HCT116 (cell line): ENCODE results near the gene LDAF1. TPM values are rescaled to one million over a fixed set of nuclear protein-coding genes. Genes with fewer than 3 reads are reported as not detected.

Experiments used
- ATAC-seq: fragments of 200-7000 bp; cut with Tn5 transposase; 2 replicates; pipeline ENCODE4 v1.9.1; 2020; ENCODE audit warnings: mild to moderate bottlenecking, moderate library complexity
- BruUV-seq: library from RNA; stranded (reverse); fragments of 400-500 nt; replicated peaks from 2 replicates; lab custom pipeline; 2021; lab: Mats Ljungman, UMichigan
- CTCF ChIA-PET: fragments of 300-600 bp; sonication (Branson Sonifier 250); formaldehyde crosslinking; loops from one replicate; lab custom pipeline; 2021; ENCODE audit warnings: antibody characterized with exemption; lab: Charles Lee
- POLR2A ChIA-PET: fragments of 300-600, 350-600 bp; sonication (Branson Sonifier 250); formaldehyde crosslinking; loops from one replicate; lab custom pipeline; 2021; ENCODE audit warnings: antibody characterized with exemption; lab: Charles Lee
- RAD21 ChIA-PET, 2 experiments: fragments of 300-600 bp; sonication (Branson Sonifier 250); formaldehyde crosslinking; loops; one replicate each; lab custom pipeline; 2023; ENCODE audit warnings: low total read pairs in 2 of 2; ENCODE audit not compliant: uncharacterized antibody in 2 of 2, unreplicated experiment in 2 of 2, low non-redundant PET in 1 of 2; lab: Charles Lee
- DNase-seq: peaks from one replicate; pipeline ENCODE4 v3.0.0-alpha.2; 2010; ENCODE audit warnings: low read depth, low spot score
- H2AFZ ChIP-seq: fragments of 200-600 bp; shearing (Covaris generic), sonication (generic); 2 replicates; pipeline ENCODE4 v1.6.1; 2017; ENCODE audit warnings: low read depth, mixed run types, mixed read lengths, antibody characterized with exemption, low read length; ENCODE audit not compliant: poor library complexity, severe bottlenecking
- H3K27ac ChIP-seq: 2 replicates; pipeline ENCODE4 v1.5.1; 2012; ENCODE audit warnings: low read depth, low read length
- H3K27me3 ChIP-seq: fragments of 200-600 bp; sonication (generic); 2 replicates; pipeline ENCODE4 v1.6.1; 2016; ENCODE audit warnings: mixed run types, low read length, mixed read lengths; ENCODE audit not compliant: insufficient read depth
- H3K36me3 ChIP-seq, 2 experiments: fragments of 200-500 bp in 1 of 2; fragments of 200-600 bp in 1 of 2; sonication (Bioruptor generic) in 1 of 2; sonication (generic) in 1 of 2; 2 replicates each; pipeline versions ENCODE4 v1.5.1 to v1.6.1; 2014 to 2016; ENCODE audit warnings: low read length in 2 of 2, inconsistent platforms in 1 of 2, mixed read lengths in 1 of 2, mixed run types in 1 of 2; ENCODE audit not compliant: insufficient read depth in 2 of 2, control insufficient read depth in 1 of 2
- H3K4me1 ChIP-seq, 2 experiments: fragments of 200-600 bp in 1 of 2; sonication (generic) in 1 of 2; 2 replicates each; pipeline versions ENCODE4 v1.5.1 to v1.6.1; 2012 to 2017; ENCODE audit warnings: low read length in 2 of 2, inconsistent platforms in 1 of 2, mild to moderate bottlenecking in 1 of 2, mixed read lengths in 1 of 2, mixed run types in 1 of 2, moderate library complexity in 1 of 2; ENCODE audit not compliant: insufficient read depth in 2 of 2, control insufficient read depth in 1 of 2
- H3K4me2 ChIP-seq: fragments of 200-600 bp; sonication (generic); 2 replicates; pipeline ENCODE4 v1.6.1; 2017; ENCODE audit warnings: mixed run types, low read length, mixed read lengths
- H3K4me3 ChIP-seq, 2 experiments: fragments of 200-600 bp in 1 of 2; sonication (generic) in 1 of 2; replicated peaks in 1 of 2; 2 replicates each; pipeline ENCODE4 v1.5.1; 2011 to 2016; ENCODE audit warnings: low read length in 2 of 2, control low read depth in 1 of 2, low read depth in 1 of 2, mild to moderate bottlenecking in 1 of 2, mixed read lengths in 1 of 2, mixed run types in 1 of 2
- H3K79me2 ChIP-seq: fragments of 200-600 bp; sonication (generic); 2 replicates; pipeline ENCODE4 v1.6.1; 2017; ENCODE audit warnings: mild to moderate bottlenecking, mixed run types, low read length, moderate library complexity, mixed read lengths; ENCODE audit not compliant: insufficient read depth
- H3K9ac ChIP-seq: fragments of 200-600 bp; sonication (generic); 2 replicates; pipeline ENCODE4 v1.6.1; 2016; ENCODE audit warnings: low read length, mixed read lengths
- H3K9me2 ChIP-seq: fragments of 200-600 bp; sonication (generic), shearing (Covaris generic); 2 replicates; pipeline ENCODE4 v1.6.1; 2017; ENCODE audit warnings: mixed run types, mild to moderate bottlenecking, moderate library complexity; ENCODE audit not compliant: insufficient read depth
- H3K9me3 ChIP-seq, 2 experiments: fragments of 200-500 bp in 1 of 2; fragments of 200-600 bp in 1 of 2; sonication (Bioruptor generic) in 1 of 2; sonication (generic) in 1 of 2; 2 replicates each; pipeline ENCODE4 v1.6.1; 2014 to 2017; ENCODE audit warnings: low read length in 2 of 2, mixed read lengths in 2 of 2, inconsistent platforms in 1 of 2, low read depth in 1 of 2, mild to moderate bottlenecking in 1 of 2, mixed run types in 1 of 2, moderate library complexity in 1 of 2; ENCODE audit not compliant: control insufficient read depth in 1 of 2, insufficient read depth in 1 of 2
- H4K20me1 ChIP-seq: fragments of 200-600 bp; sonication (generic), shearing (Covaris generic); 2 replicates; pipeline ENCODE4 v1.6.1; 2017; ENCODE audit warnings: mixed run types, mild to moderate bottlenecking, moderate library complexity; ENCODE audit not compliant: insufficient read depth
- CBX3 ChIP-seq: IDR thresholded peaks from 2 replicates; pipeline ENCODE4 v1.6.1; 2012; ENCODE audit warnings: low read depth
- CEBPB ChIP-seq: IDR thresholded peaks from 2 replicates; pipeline ENCODE4 v1.6.1; 2012; ENCODE audit warnings: low read depth
- EGR1 ChIP-seq: IDR thresholded peaks from 2 replicates; pipeline ENCODE4 v1.6.1; 2012; ENCODE audit warnings: low read depth
- ELF1 ChIP-seq: IDR thresholded peaks from 2 replicates; pipeline ENCODE4 v1.6.1; 2012; ENCODE audit warnings: low read depth, borderline replicate concordance
- EZH2 ChIP-seq: fragments of 200-600 bp; sonication (generic); IDR thresholded peaks from 2 replicates; pipeline ENCODE4 v1.6.1; 2017; ENCODE audit warnings: antibody characterized with exemption, mixed run types
- MAX ChIP-seq: IDR thresholded peaks from 2 replicates; pipeline ENCODE4 v1.6.1; 2012
- POLR2A ChIP-seq: IDR thresholded peaks from 2 replicates; pipeline ENCODE4 v1.7.0; 2011; ENCODE audit warnings: borderline replicate concordance; ENCODE audit not compliant: insufficient read depth, insufficient read length; ENCODE audit errors: extremely low read depth
- POLR2AphosphoS5 ChIP-seq: IDR thresholded peaks from 2 replicates; pipeline ENCODE4 v1.6.1; 2011; ENCODE audit warnings: mild to moderate bottlenecking, low read depth, low read length, moderate library complexity
- RAD21 ChIP-seq: IDR thresholded peaks from 2 replicates; pipeline ENCODE4 v1.6.1; 2012; ENCODE audit warnings: low read depth, mild to moderate bottlenecking
- SP1 ChIP-seq: IDR thresholded peaks from 2 replicates; pipeline ENCODE4 v1.6.1; 2012; ENCODE audit warnings: low read depth
- SRF ChIP-seq: IDR thresholded peaks from 2 replicates; pipeline ENCODE4 v1.6.1; 2012; ENCODE audit warnings: low read depth
- TCF7L2 ChIP-seq: IDR thresholded peaks from 2 replicates; pipeline ENCODE4 v1.7.0; 2011; ENCODE audit warnings: borderline replicate concordance, inconsistent platforms; ENCODE audit not compliant: insufficient read depth, insufficient read length; ENCODE audit errors: extremely low read depth
- ZFX ChIP-seq: fragments of 450-650 bp; IDR thresholded peaks from 2 replicates; pipeline ENCODE4 v1.6.1; 2017
- ZNF274 ChIP-seq: fragments of 200-500 bp; sonication (Bioruptor generic); IDR thresholded peaks from 2 replicates; pipeline ENCODE4 v1.6.1; 2014; ENCODE audit warnings: mild to moderate bottlenecking, low read depth, low read length, inconsistent platforms
- intact Hi-C: fragments of 100-400 bp; cut with micrococcal nuclease; formaldehyde crosslinking; loops from 2 replicates; pipeline ENCODE4 v1.10.0; 2022
- total RNA-seq: library from RNA; stranded (reverse); gene quantifications from one replicate; pipeline ENCODE4 v1.2.1, GENCODE V29; 2021; ENCODE audit not compliant: unreplicated experiment
- TF ChIP-seq, protein P1 (sequence below): IDR thresholded peaks from 2 replicates; pipeline ENCODE4 v1.6.1; 2012; ENCODE audit warnings: low read depth

The LDAF1 gene
- total RNA-seq, 1 experiment from 2014 or later: 30.0 TPM

GRCh38 chr16:21192991-21193390 lies 34.5 kb downstream of the LDAF1 start:
- CTCF ChIA-PET: no interaction called here
- no peak for TF ChIP-seq MAX
- no peak for TF ChIP-seq TCF7L2
- no peak for TF ChIP-seq POLR2A
- TF ChIP-seq EGR1: no peak
- TF ChIP-seq POLR2AphosphoS5: no peak
- no peak for TF ChIP-seq SRF
- intact Hi-C loops: no loop called here

DNA sequence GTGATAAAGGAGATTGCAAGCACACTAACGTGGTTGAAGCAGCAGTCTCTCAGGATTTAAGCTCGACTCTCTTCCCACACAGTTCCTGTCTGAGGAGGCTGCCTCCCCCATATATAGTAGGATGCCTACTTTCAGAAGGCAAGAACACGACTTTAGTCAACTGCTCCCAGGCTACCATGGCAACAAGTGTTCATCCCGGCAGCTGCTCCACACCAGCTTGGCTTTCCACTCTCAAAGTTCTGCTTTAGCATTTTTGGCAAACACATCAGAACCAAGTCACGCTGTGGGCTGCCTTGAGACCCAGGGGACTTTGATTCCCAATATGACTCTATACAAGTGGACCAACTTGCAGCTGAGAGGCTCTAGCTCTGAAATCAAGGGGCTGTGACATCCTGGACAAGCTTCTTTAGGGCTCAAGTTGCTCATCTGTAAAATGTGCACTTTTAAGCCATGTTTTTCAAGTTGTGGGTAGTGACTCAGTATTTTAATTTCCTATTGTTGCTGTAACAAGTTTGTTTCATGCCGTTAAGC lies 36.4 kb downstream of the LDAF1 start:
- Histone ChIP-seq H3K9me2 (no peaks in the 10 kb centered on the region), H3K4me1 (no peaks in the 10 kb centered on the region), H3K36me3 (no peaks in the 10 kb centered on the region), H3K9me3 (no peaks in the 10 kb centered on the region), H3K9ac (no peak overlapping the region), H3K4me2 (no peak overlapping the region), H4K20me1 (no peaks in the 10 kb centered on the region), H3K27me3 (no peaks in the 10 kb centered on the region), H3K27ac (no peak overlapping the region), H3K79me2 (no peaks in the 10 kb centered on the region), H3K4me3 (no peak overlapping the region), H2AFZ (no peak overlapping the region)
- POLR2A ChIA-PET: no interaction called here
- RAD21 ChIA-PET: no interaction called here
- DNase-seq (no peak), ATAC-seq (no peak)
- CTCF ChIA-PET: no interaction called here
- no TSS peak for BruUV-seq
- intact Hi-C loops: no loop called here
- TF ChIP-seq ZNF274 (no peak), ZFX (no peak), SP1 (no peak), RAD21 (no peak), EZH2 (no peak), CEBPB (no peak), CBX3 (no peak), ELF1 (no peak)
- TF ChIP-seq, protein P1, sequence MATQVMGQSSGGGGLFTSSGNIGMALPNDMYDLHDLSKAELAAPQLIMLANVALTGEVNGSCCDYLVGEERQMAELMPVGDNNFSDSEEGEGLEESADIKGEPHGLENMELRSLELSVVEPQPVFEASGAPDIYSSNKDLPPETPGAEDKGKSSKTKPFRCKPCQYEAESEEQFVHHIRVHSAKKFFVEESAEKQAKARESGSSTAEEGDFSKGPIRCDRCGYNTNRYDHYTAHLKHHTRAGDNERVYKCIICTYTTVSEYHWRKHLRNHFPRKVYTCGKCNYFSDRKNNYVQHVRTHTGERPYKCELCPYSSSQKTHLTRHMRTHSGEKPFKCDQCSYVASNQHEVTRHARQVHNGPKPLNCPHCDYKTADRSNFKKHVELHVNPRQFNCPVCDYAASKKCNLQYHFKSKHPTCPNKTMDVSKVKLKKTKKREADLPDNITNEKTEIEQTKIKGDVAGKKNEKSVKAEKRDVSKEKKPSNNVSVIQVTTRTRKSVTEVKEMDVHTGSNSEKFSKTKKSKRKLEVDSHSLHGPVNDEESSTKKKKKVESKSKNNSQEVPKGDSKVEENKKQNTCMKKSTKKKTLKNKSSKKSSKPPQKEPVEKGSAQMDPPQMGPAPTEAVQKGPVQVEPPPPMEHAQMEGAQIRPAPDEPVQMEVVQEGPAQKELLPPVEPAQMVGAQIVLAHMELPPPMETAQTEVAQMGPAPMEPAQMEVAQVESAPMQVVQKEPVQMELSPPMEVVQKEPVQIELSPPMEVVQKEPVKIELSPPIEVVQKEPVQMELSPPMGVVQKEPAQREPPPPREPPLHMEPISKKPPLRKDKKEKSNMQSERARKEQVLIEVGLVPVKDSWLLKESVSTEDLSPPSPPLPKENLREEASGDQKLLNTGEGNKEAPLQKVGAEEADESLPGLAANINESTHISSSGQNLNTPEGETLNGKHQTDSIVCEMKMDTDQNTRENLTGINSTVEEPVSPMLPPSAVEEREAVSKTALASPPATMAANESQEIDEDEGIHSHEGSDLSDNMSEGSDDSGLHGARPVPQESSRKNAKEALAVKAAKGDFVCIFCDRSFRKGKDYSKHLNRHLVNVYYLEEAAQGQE: no peak

More at GRCh38 chr16:21192991-21193390, 34.5 kb downstream of the LDAF1 start:
- peaks cover 7 to 14% of the 10 kb centered on the region in 2 experiments; a peak in 3 of 4 replicates for H3K4me1 ChIP-seq
- no peak overlapping the region for H3K9ac ChIP-seq
- no peak overlapping the region for H3K4me2 ChIP-seq
- H4K20me1 ChIP-seq: no peaks in the 10 kb centered on the region
- no peaks in the 10 kb centered on the region for H3K79me2 ChIP-seq
- H2AFZ ChIP-seq: no peak overlapping the region
- H3K36me3 ChIP-seq: no peaks in the 10 kb centered on the region
- BruUV-seq: no TSS peak
- H3K4me3 ChIP-seq: no peak overlapping the region
- no peaks in the 10 kb centered on the region for H3K27me3 ChIP-seq
- H3K9me2 ChIP-seq: no peaks in the 10 kb centered on the region
- ChIA-PET POLR2A (no interaction called here), RAD21 (no interaction called here)
- no peaks in the 10 kb centered on the region for H3K9me3 ChIP-seq
- ATAC-seq (no peak), DNase-seq (no peak)
- H3K27ac ChIP-seq: no peak overlapping the region
